GM12878 (cell line): ENCODE data around the gene RAB31. TPM values are rescaled to one million over a fixed set of nuclear protein-coding genes. Genes with fewer than 3 reads are reported as not detected.

Source experiments
- ATAC-seq: fragments of 200-7000 bp; cut with Tn5 transposase; 3 replicates; pipeline ENCODE4 v1.9.1; 2020; ENCODE audit warnings: mild to moderate bottlenecking, moderate library complexity
- BruUV-seq: library from RNA; stranded (reverse); fragments of 400-500 nt; replicated peaks from 2 replicates; lab custom pipeline; 2021; lab: Mats Ljungman, UMichigan
- CTCF ChIA-PET: fragments of 300-600 bp; sonication (Branson Sonifier 250); formaldehyde crosslinking; extraction: SDS; loops from one replicate; lab custom pipeline; 2021; ENCODE audit warnings: inconsistent platforms; lab: Yijun Ruan, JAX
- POLR2A ChIA-PET: fragments of 350-600 bp; formaldehyde crosslinking; extraction: SDS; loops from one replicate; lab custom pipeline; 2021; ENCODE audit warnings: inconsistent platforms; lab: Charles Lee
- RAD21 ChIA-PET: fragments of 300-600 bp; sonication (Branson Sonifier 250); formaldehyde crosslinking; loops from one replicate; lab custom pipeline; 2023; ENCODE audit warnings: antibody characterized with exemption; ENCODE audit not compliant: unreplicated experiment; lab: Charles Lee
- SMC1A ChIA-PET: fragments of 300-600 bp; sonication (Branson Sonifier 250); formaldehyde crosslinking; loops from one replicate; lab custom pipeline; 2023; ENCODE audit not compliant: unreplicated experiment, uncharacterized antibody; lab: Charles Lee
- DNase-seq: peaks from one replicate; pipeline ENCODE4 v3.0.0-alpha.2; 2011; ENCODE audit warnings: low read depth, low spot score
- FAIRE-seq: peaks from 3 replicates; lab custom pipeline; 2011; peaks lifted over from hg19 to GRCh38; lab: Jason Lieb, UNC
- H2AFZ ChIP-seq: 2 replicates; pipeline ENCODE4 v1.6.0; 2011; ENCODE audit warnings: low read depth, low read length, control low read depth; ENCODE audit not compliant: control insufficient read depth
- H3K27ac ChIP-seq: 2 replicates; pipeline ENCODE4 v1.5.1; 2011; ENCODE audit warnings: control low read depth; ENCODE audit not compliant: control insufficient read depth, insufficient read depth
- H3K27me3 ChIP-seq, 2 experiments: replicated peaks in 1 of 2; 2 replicates each; pipeline versions ENCODE4 v1.6.0 to v1.6.1; 2011; ENCODE audit warnings: low read length in 1 of 2; ENCODE audit not compliant: control insufficient read depth in 2 of 2, insufficient read depth in 2 of 2
- H3K36me3 ChIP-seq, 2 experiments: 2 replicates each; pipeline ENCODE4 v1.5.1; 2011; ENCODE audit warnings: low read length in 1 of 2; ENCODE audit not compliant: control insufficient read depth in 2 of 2, insufficient read depth in 2 of 2
- H3K4me1 ChIP-seq: 2 replicates; pipeline ENCODE4 v1.6.1; 2011; ENCODE audit warnings: mild to moderate bottlenecking, low read length, moderate library complexity, mixed read lengths; ENCODE audit not compliant: control insufficient read depth, insufficient read depth
- H3K4me2 ChIP-seq: 2 replicates; pipeline ENCODE4 v1.6.0; 2011; ENCODE audit warnings: control low read depth; ENCODE audit not compliant: control insufficient read depth, insufficient read depth
- H3K4me3 ChIP-seq: fragments of 200-600 bp; sonication (generic); 2 replicates; pipeline ENCODE4 v1.5.1; 2016
- H3K79me2 ChIP-seq: 2 replicates; pipeline ENCODE4 v1.6.0; 2011; ENCODE audit warnings: low read length; ENCODE audit not compliant: control insufficient read depth, insufficient read depth
- H3K9ac ChIP-seq: 2 replicates; pipeline ENCODE4 v1.8.0; 2011; ENCODE audit warnings: low read length, control low read depth, mixed read lengths; ENCODE audit not compliant: control insufficient read depth, insufficient read depth
- H3K9me3 ChIP-seq: replicated peaks from 3 replicates; pipeline ENCODE4 v1.5.1; 2011; ENCODE audit warnings: mild to moderate bottlenecking, low read length; ENCODE audit not compliant: control insufficient read depth, insufficient read depth
- H4K20me1 ChIP-seq: 2 replicates; pipeline ENCODE4 v1.6.0; 2011; ENCODE audit not compliant: control insufficient read depth, insufficient read depth
- BHLHE40 ChIP-seq, 2 experiments: fragments of 450-650 bp in 1 of 2; IDR thresholded peaks; 2 replicates each; pipeline ENCODE4 v1.6.1; 2011 to 2017; ENCODE audit warnings: low read depth in 2 of 2, borderline replicate concordance in 1 of 2, improper control_type of control experiment in 1 of 2, low read length in 1 of 2, mild to moderate bottlenecking in 1 of 2
- CBFB ChIP-seq: IDR thresholded peaks from 2 replicates; pipeline ENCODE4 v1.6.1; 2016; ENCODE audit warnings: antibody characterized with exemption, low read depth
- CEBPZ ChIP-seq: fragments of 150-350 bp; IDR thresholded peaks from 2 replicates; pipeline ENCODE4 v1.6.1; 2016; ENCODE audit warnings: low read depth, low read length
- ELK1 ChIP-seq: IDR thresholded peaks from 2 replicates; pipeline ENCODE4 v1.6.1; 2012; ENCODE audit warnings: low read depth, low read length, improper control_type of control experiment
- GABPA ChIP-seq: IDR thresholded peaks from 2 replicates; pipeline ENCODE4 v1.6.1; 2014; ENCODE audit warnings: antibody characterized with exemption, low read depth, mild to moderate bottlenecking, inconsistent platforms
- HDAC2 ChIP-seq: fragments of 200-600 bp; sonication (generic); IDR thresholded peaks from 2 replicates; pipeline ENCODE4 v1.6.1; 2017
- NFIC ChIP-seq: IDR thresholded peaks from 2 replicates; pipeline ENCODE4 v1.6.1; 2012; ENCODE audit warnings: low read depth, mild to moderate bottlenecking, inconsistent platforms, low read length, moderate library complexity
- NFYB ChIP-seq: IDR thresholded peaks from 2 replicates; pipeline ENCODE4 v1.6.1; 2011; ENCODE audit warnings: low read depth, mild to moderate bottlenecking, low read length, improper control_type of control experiment, moderate library complexity; ENCODE audit not compliant: insufficient read depth
- POLR2AphosphoS2 ChIP-seq: IDR thresholded peaks from 2 replicates; pipeline ENCODE4 v1.6.1; 2011; ENCODE audit warnings: low read depth, mild to moderate bottlenecking, low read length, improper control_type of control experiment, moderate library complexity
- REST ChIP-seq: IDR thresholded peaks from 2 replicates; pipeline ENCODE4 v1.6.1; 2012; ENCODE audit warnings: mild to moderate bottlenecking, low read depth, low read length
- STAT1 ChIP-seq: fragments of 450-650 bp; conservative IDR thresholded peaks from 2 replicates; pipeline ENCODE4 v1.6.1; 2014; ENCODE audit warnings: antibody characterized with exemption, mild to moderate bottlenecking
- TARDBP ChIP-seq: IDR thresholded peaks from 2 replicates; pipeline ENCODE4 v1.6.1; 2016; ENCODE audit warnings: borderline replicate concordance
- YBX1 ChIP-seq: fragments of 450-650 bp; IDR thresholded peaks from 2 replicates; pipeline ENCODE4 v1.6.1; 2016; ENCODE audit warnings: antibody characterized with exemption
- ZBTB11 ChIP-seq: fragments of 450-650 bp; formaldehyde crosslinking; IDR thresholded peaks from 2 replicates; pipeline ENCODE4 v1.5.0; 2022; ENCODE audit warnings: mild to moderate bottlenecking, missing genetic modification characterization
- WGBS: methylation state at CpG from one replicate; pipeline ENCODE4 v1.1.6; 2016; ENCODE audit warnings: low lambda C conversion rate; ENCODE audit not compliant: insufficient replicate concordance, insufficient coverage; ENCODE audit errors: missing lambda C conversion rate; 5-methylcytosine and 5-hydroxymethylcytosine counted together
- in situ Hi-C: fragments of 300-500 bp; cut with MboI; formaldehyde crosslinking; loops from 9 replicates; pipeline ENCODE4 v1.14.3; 2018; ENCODE audit warnings: mixed read lengths
- intact Hi-C: fragments of 100-400 bp; cut with micrococcal nuclease; formaldehyde crosslinking; loops from one replicate; pipeline ENCODE4 v1.14.2; 2022; ENCODE audit not compliant: unreplicated experiment
- polyA plus RNA-seq, 11 experiments: library from polyadenylated mRNA; depleted of rRNA in 4 of 11; unstranded in 6 of 11; stranded (reverse) in 5 of 11; fragments of >200 nt; fragmentation: Nextera tagmentation in 4 of 11; fragmentation: Illumina TruSeq in 1 of 11; extraction: Ambion mirVana in 4 of 11; extraction: Trizol in 1 of 11; gene quantifications; 1 replicate in 1 of 11; 2 replicates in 10 of 11; pipeline versions ENCODE4 v1.2.1 to v1.2.3, GENCODE V29; 2011 to 2016; ENCODE audit warnings: inconsistent platforms in 2 of 11, missing spikeins in 2 of 11, low read depth in 1 of 11
- total RNA-seq, 4 experiments: library from RNA; depleted of rRNA in 3 of 4; stranded (reverse); fragments of >200 nt in 3 of 4; fragmentation: Illumina TruSeq in 1 of 4; extraction: Trizol in 1 of 4; gene quantifications; 2 replicates each; pipeline versions ENCODE4 v1.2.1 to v1.2.3, GENCODE V29; 2013 to 2021

The RAB31 gene
- total and polyA plus RNA-seq, 10 of the 15 experiments (the other 5 are each of a cell fraction or from before 2014, with no cell fraction given) = 0.80 to 23.3 (median 12.2) TPM

- H3K9ac ChIP-seq = no peak overlapping the region
- H2AFZ ChIP-seq = no peak overlapping the region
- H3K4me1 ChIP-seq = no peaks in the 10 kb centered on the region
- ChIA-PET POLR2A (no interaction called here), RAD21 (no interaction called here), SMC1A (no interaction called here), CTCF (no interaction called here)
- no peak for DNase-seq
- ATAC-seq = no peak
- no peaks in the 10 kb centered on the region for H3K36me3 ChIP-seq
- intact Hi-C loops (no loop called here), in situ Hi-C loops (no loop called here)
- H3K79me2 ChIP-seq = no peaks in the 10 kb centered on the region
- BruUV-seq = no TSS peak
- WGBS = 85% methylated on average over 4 of the region's 4 CpGs
- H4K20me1 ChIP-seq = no peaks in the 10 kb centered on the region
- H3K27me3 ChIP-seq = no peaks in the 10 kb centered on the region
- H3K4me3 ChIP-seq = no peak overlapping the region
- no peak overlapping the region for H3K4me2 ChIP-seq
- H3K27ac ChIP-seq = no peak overlapping the region
- H3K9me3 ChIP-seq = no peaks in the 10 kb centered on the region
- no peak for FAIRE-seq
- TF ChIP-seq ZBTB11 (CRISPR knock-in tag) = no peak
- TF ChIP-seq REST = no peak
- TF ChIP-seq BHLHE40 (IDR thresholded peaks at IDR 0.05; ENCODE audit: borderline replicate concordance in 1 of 2, low read depth in 2 of 2, low read length in 1 of 2) = no peak
- TF ChIP-seq TARDBP = no peak
- no peak for TF ChIP-seq NFIC
- no peak for TF ChIP-seq HDAC2
- no peak for TF ChIP-seq YBX1
- TF ChIP-seq STAT1 = no peak
- TF ChIP-seq ELK1 = no peak
- no peak for TF ChIP-seq CEBPZ
- no peak for TF ChIP-seq GABPA
- no peak for TF ChIP-seq CBFB
- no peak for TF ChIP-seq POLR2AphosphoS2
- TF ChIP-seq NFYB = no peak
Measured at GRCh38 chr18:9765501-9765900, 57.4 kb downstream of the RAB31 start.
